NCI-H1694 (cell line): Measurements from ENCODE around the gene TGM4.

ENCODE experiments used
- DNase-seq: peaks from one replicate; lab custom pipeline; 2025; lab: John Stamatoyannopoulos, UW

Gene TGM4

GRCh38 chr3:44880284-44880683, 5.9 kb downstream of the TGM4 start:
- DNase-seq, result no peak

GRCh38 chr3:44883213-44883955, 9.0 kb downstream of the TGM4 start:
- DNase-seq, result no peak

- no peak for DNase-seq
Observed at GRCh38 chr3:44883999-44884431, 9.6 kb downstream of the TGM4 start.

- DNase-seq, result no peak
Observed at GRCh38 chr3:44885618-44886017, 11.2 kb downstream of the TGM4 start.

- no peak for DNase-seq
Observed at GRCh38 chr3:44886561-44886960, 12.2 kb downstream of the TGM4 start.

GRCh38 chr3:44887101-44887500, 12.7 kb downstream of the TGM4 start:
- DNase-seq, result no peak

- no peak for DNase-seq
Observed at GRCh38 chr3:44890258-44890657, 15.8 kb downstream of the TGM4 start.

- no peak for DNase-seq
Observed at GRCh38 chr3:44890852-44891251, 16.4 kb downstream of the TGM4 start.

- no peak for DNase-seq
Observed at GRCh38 chr3:44892689-44893088, 18.3 kb downstream of the TGM4 start.

GRCh38 chr3:44893097-44893496, 18.7 kb downstream of the TGM4 start:
- no peak for DNase-seq

- no peak for DNase-seq
Observed at GRCh38 chr3:44894485-44894884, 20.1 kb downstream of the TGM4 start.

GRCh38 chr3:44896440-44896839, 22.0 kb downstream of the TGM4 start:
- DNase-seq, result no peak

GRCh38 chr3:44899683-44900367, 25.4 kb downstream of the TGM4 start:
- no peak for DNase-seq

GRCh38 chr3:44902628-44903027, 28.2 kb downstream of the TGM4 start:
- DNase-seq, result no peak

- DNase-seq, result no peak
Observed at GRCh38 chr3:44903314-44903713, 28.9 kb downstream of the TGM4 start.

GRCh38 chr3:44903751-44904150, 29.3 kb downstream of the TGM4 start:
- no peak for DNase-seq

GRCh38 chr3:44905446-44906157, 31.2 kb downstream of the TGM4 start:
- DNase-seq, result no peak

GRCh38 chr3:44906997-44907396, 32.6 kb downstream of the TGM4 start:
- DNase-seq, result no peak

- no peak for DNase-seq
Observed at GRCh38 chr3:44907612-44908011, 33.2 kb downstream of the TGM4 start.

GRCh38 chr3:44909063-44909462, 34.7 kb downstream of the TGM4 start:
- DNase-seq, result no peak

GRCh38 chr3:44910693-44911092, 36.3 kb downstream of the TGM4 start:
- DNase-seq, result no peak

GRCh38 chr3:44913868-44914468, 39.6 kb downstream of the TGM4 start:
- peak; percentile 15 for DNase-seq

- no peak for DNase-seq
Observed at GRCh38 chr3:44914936-44915335, 40.5 kb downstream of the TGM4 start.
